ENCODE measurements around the gene CHAT. TPM values are rescaled to one million over a fixed set of nuclear protein-coding genes. Genes with fewer than 3 reads are reported as not detected.

CHAT gene
- total RNA-seq, 1 donor: not detected

DNA sequence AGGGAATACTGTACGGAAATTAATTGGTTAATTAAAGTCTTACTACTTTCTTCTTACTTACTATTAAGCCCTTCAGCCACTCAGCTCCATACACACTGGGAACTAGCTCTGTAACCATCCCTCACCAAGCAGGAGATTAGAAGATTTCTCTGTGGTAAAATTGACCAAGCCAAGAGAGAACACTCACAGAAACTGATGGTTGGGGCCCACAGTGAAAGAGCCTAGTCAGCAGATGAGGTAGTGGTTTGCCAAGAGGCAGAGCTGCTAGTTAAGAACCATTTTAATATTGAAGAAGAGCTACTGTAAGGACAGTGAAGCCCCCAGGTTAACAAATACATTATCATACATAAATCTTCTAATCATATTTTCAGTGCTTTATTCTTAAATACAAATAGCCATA is 43.8 kb downstream of the CHAT start:
- H3K9me3 ChIP-seq (ENCODE audit: low read depth, low read length): no peaks in the 10 kb centered on the region
- no peak overlapping the region for H3K27ac ChIP-seq (ENCODE audit: low read depth, low read length)
- no peak overlapping the region for H2AFZ ChIP-seq (ENCODE audit: low read length)
- peaks cover 24% of the 10 kb centered on the region for H3K27me3 ChIP-seq (ENCODE audit: insufficient read depth, low read length)
- no peak overlapping the region for H3K4me2 ChIP-seq (ENCODE audit: insufficient read depth, low read length)
- no peak for DNase-seq (ENCODE audit: insufficient read length, low spot score, missing footprints)
- H3K79me2 ChIP-seq (ENCODE audit: insufficient read depth, low read length): no peaks in the 10 kb centered on the region
- TF ChIP-seq, protein P1, sequence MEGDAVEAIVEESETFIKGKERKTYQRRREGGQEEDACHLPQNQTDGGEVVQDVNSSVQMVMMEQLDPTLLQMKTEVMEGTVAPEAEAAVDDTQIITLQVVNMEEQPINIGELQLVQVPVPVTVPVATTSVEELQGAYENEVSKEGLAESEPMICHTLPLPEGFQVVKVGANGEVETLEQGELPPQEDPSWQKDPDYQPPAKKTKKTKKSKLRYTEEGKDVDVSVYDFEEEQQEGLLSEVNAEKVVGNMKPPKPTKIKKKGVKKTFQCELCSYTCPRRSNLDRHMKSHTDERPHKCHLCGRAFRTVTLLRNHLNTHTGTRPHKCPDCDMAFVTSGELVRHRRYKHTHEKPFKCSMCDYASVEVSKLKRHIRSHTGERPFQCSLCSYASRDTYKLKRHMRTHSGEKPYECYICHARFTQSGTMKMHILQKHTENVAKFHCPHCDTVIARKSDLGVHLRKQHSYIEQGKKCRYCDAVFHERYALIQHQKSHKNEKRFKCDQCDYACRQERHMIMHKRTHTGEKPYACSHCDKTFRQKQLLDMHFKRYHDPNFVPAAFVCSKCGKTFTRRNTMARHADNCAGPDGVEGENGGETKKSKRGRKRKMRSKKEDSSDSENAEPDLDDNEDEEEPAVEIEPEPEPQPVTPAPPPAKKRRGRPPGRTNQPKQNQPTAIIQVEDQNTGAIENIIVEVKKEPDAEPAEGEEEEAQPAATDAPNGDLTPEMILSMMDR (IDR thresholded peaks at IDR 0.05; ENCODE audit: extremely low read depth, low read depth, low read length): no peak
- no peaks in the 10 kb centered on the region for H3K36me3 ChIP-seq (ENCODE audit: insufficient read depth, low read length)
- no peaks in the 10 kb centered on the region for H4K20me1 ChIP-seq (ENCODE audit: insufficient read depth, low read length)
- no peaks in the 10 kb centered on the region for H3K4me1 ChIP-seq (ENCODE audit: insufficient read depth, low read length)
- H3K4me3 ChIP-seq (ENCODE audit: insufficient read depth, low read length): no peak overlapping the region

DNA sequence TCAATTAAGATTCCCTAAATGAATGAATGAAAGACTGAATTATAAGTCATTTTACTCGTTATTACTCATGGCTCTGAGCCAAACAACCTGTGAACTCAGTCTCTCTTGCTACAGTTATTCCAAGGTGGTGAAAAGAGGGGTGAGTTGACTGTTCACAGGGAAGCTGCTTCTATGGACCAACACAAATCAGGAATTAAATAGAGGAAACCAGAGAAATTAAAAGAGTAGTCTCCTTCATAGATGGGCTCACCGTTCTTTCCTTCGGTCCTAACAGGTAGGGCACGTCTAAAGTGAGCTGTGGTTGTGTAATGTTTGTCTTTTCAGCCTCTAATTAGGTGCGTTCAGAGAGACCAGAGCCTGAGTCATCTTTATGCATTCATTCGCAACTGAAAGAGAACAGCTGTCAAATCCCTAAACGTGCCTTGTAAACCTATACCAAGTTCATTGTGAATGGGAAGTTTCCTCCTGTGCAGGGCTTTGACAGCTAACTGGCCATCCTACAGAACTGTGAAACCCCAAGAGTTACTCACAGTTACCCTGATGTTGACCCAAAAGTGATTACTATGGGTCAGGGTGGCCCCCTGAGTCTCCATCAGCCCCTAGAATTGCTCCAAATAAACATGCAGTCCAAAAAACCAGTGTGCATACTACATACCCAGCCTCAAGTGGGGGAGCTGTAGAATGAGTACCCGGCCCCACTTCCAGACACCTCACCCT is 47.5 kb downstream of the CHAT start:
- H3K79me2 ChIP-seq (ENCODE audit: insufficient read depth, low read length): no peaks in the 10 kb centered on the region
- no peaks in the 10 kb centered on the region for H3K4me1 ChIP-seq (ENCODE audit: insufficient read depth, low read length)
- H3K27ac ChIP-seq (ENCODE audit: low read depth, low read length): no peak overlapping the region
- no peaks in the 10 kb centered on the region for H3K27me3 ChIP-seq (ENCODE audit: insufficient read depth, low read length)
- H3K36me3 ChIP-seq (ENCODE audit: insufficient read depth, low read length): no peaks in the 10 kb centered on the region
- no peaks in the 10 kb centered on the region for H3K9me3 ChIP-seq (ENCODE audit: low read depth, low read length)
- no peak overlapping the region for H3K4me3 ChIP-seq (ENCODE audit: insufficient read depth, low read length)
- H4K20me1 ChIP-seq (ENCODE audit: insufficient read depth, low read length): no peaks in the 10 kb centered on the region
- DNase-seq (ENCODE audit: insufficient read length, low spot score, missing footprints): no peak
- no peak overlapping the region for H2AFZ ChIP-seq (ENCODE audit: low read length)
- H3K4me2 ChIP-seq (ENCODE audit: insufficient read depth, low read length): no peak overlapping the region
- TF ChIP-seq, protein P1 (IDR thresholded peaks at IDR 0.05; ENCODE audit: extremely low read depth, low read depth, low read length): no peak

DNA sequence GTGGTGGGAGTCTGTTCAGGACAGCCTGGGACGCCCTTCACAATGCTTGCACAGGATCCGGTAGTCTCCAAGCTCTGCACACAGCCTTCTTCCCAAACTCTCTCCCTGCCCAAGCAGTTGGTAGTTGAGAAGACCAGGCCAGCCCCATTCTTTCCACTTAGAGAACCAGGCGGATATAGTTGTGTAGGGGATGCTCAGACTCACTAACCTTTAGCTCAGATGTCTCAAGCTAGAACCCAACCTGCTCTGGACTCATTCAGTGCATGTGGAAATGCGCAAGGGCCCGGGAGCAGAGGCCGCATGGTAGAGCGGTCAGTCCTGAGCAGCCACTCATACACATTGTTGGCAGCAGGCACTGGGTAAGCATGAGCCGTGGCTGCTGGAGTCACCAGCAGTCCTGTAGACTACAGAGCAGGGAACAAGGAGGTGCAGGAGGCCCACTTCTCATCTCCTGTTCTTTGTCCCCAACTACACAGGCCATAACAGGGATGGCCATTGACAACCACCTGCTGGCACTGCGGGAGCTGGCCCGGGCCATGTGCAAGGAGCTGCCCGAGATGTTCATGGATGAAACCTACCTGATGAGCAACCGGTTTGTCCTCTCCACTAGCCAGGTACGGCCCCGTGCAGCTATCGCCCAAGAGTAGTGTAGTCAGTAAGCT is 48.5 kb downstream of the CHAT start:
- Histone ChIP-seq H3K4me2 (ENCODE audit: insufficient read depth, low read length) (no peak overlapping the region), H4K20me1 (ENCODE audit: insufficient read depth, low read length) (no peaks in the 10 kb centered on the region), H3K4me3 (ENCODE audit: insufficient read depth, low read length) (no peak overlapping the region), H2AFZ (ENCODE audit: low read length) (no peak overlapping the region), H3K27ac (ENCODE audit: low read depth, low read length) (no peak overlapping the region), H3K27me3 (ENCODE audit: insufficient read depth, low read length) (peaks cover 2% of the 10 kb centered on the region), H3K4me1 (ENCODE audit: insufficient read depth, low read length) (no peaks in the 10 kb centered on the region), H3K9me3 (ENCODE audit: low read depth, low read length) (no peaks in the 10 kb centered on the region), H3K36me3 (ENCODE audit: insufficient read depth, low read length) (no peaks in the 10 kb centered on the region), H3K79me2 (ENCODE audit: insufficient read depth, low read length) (no peaks in the 10 kb centered on the region)
- DNase-seq (ENCODE audit: insufficient read length, low spot score, missing footprints): no peak
- TF ChIP-seq, protein P1 (IDR thresholded peaks at IDR 0.05; ENCODE audit: extremely low read depth, low read depth, low read length): no peak

DNA sequence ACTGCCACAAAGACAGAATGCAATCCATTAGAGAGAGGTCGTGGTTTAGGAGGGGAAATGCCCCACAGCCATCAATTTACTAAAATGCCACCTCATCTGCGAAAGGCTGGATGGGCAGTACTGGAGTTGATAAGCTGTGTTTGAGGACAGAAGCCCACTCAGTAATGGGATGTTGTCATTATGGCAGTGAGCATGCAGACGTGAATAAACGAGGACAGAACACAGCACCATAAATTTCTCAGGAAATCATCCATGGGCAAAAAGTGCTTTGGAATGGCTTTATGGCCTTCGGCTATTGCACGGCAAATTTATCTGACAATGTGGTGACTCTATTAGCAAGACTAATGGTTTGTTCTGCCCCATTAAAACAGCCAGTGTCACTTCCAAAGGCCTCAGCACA is 49.8 kb downstream of the CHAT start:
- Histone ChIP-seq H3K4me3 (ENCODE audit: insufficient read depth, low read length) (no peak overlapping the region), H3K4me1 (ENCODE audit: insufficient read depth, low read length) (no peaks in the 10 kb centered on the region), H3K36me3 (ENCODE audit: insufficient read depth, low read length) (no peaks in the 10 kb centered on the region), H3K79me2 (ENCODE audit: insufficient read depth, low read length) (no peaks in the 10 kb centered on the region), H4K20me1 (ENCODE audit: insufficient read depth, low read length) (no peaks in the 10 kb centered on the region), H3K27ac (ENCODE audit: low read depth, low read length) (no peak overlapping the region), H3K9me3 (ENCODE audit: low read depth, low read length) (no peaks in the 10 kb centered on the region), H2AFZ (ENCODE audit: low read length) (no peak overlapping the region), H3K27me3 (ENCODE audit: insufficient read depth, low read length) (peaks cover 5% of the 10 kb centered on the region), H3K4me2 (ENCODE audit: insufficient read depth, low read length) (no peak overlapping the region)
- no peak for DNase-seq (ENCODE audit: insufficient read length, low spot score, missing footprints)
- TF ChIP-seq, protein P1 (IDR thresholded peaks at IDR 0.05; ENCODE audit: extremely low read depth, low read depth, low read length): no peak
